Measurements from ENCODE around the gene ROBO1. TPM values are rescaled to one million over a fixed set of nuclear protein-coding genes. Genes with fewer than 3 reads are reported as not detected.
"Not testable (repeated sequence)": the region's sequence is repeated elsewhere in the genome, so short reads cannot be mapped to it uniquely, and the experiment has no call there.

Gene ROBO1
- total RNA-seq, 6 experiments from 2014 or later, result 1.1 to 7.2 (median 4.3) TPM

- intact Hi-C loops (cut with DNase I), result no loop called here
- no peaks in the 10 kb centered on the region for H3K4me1 ChIP-seq
- TF ChIP-seq CTCF (IDR thresholded peaks at IDR 0.05) (no peak), POLR2A (IDR thresholded peaks at IDR 0.05) (no peak)
- H3K27me3 ChIP-seq, result no peaks in the 10 kb centered on the region
- H3K36me3 ChIP-seq, result no peaks in the 10 kb centered on the region
- no peak overlapping the region for H3K4me3 ChIP-seq
- H3K9me3 ChIP-seq, result no peaks in the 10 kb centered on the region
- WGBS (ENCODE audit: insufficient coverage, low coverage, low lambda C conversion rate, missing lambda C conversion rate), result 63% methylated on average over 1 of the region's 1 CpG
- no peak for ATAC-seq
- DNase-seq, result no peak
- H3K27ac ChIP-seq, result no peak overlapping the region
These were observed 1037.9 kb downstream of the ROBO1 start for GRCh38 chr3:78729946-78730345.

DNA sequence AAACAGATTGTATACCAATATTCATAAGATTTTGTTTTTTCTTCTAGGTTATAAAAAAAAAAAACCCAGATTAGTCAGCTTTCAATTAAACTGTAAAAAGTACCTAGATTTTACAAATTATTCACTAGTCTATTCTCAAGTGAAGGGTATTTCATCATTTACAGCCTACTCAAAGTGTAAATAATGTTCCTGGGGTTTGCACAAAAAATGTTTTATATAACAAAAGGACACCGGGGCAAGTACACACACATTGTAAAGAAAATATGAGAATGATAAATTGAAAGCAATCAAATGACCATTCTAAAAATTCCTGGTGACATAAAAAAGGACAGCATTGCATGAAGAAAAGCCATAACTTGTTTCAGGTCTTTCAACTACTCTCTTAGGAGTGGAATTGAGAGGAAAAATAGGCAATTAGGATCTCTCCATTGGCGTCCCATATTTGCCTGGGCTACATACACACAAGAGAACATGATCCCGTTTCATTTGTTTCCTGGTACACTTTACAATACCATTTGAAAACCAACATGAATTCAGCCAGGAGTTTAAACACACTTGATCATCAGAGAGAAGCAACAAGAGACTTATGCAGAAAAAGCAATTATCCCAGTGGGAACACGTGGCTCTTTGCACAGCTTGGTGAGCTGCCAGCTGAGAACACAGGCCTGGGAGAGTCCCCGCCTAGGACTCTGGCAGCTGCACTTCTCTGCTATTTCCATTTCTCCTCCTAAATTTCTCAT lies 1039.2 kb downstream of the ROBO1 start:
- H3K36me3 ChIP-seq, result no peaks in the 10 kb centered on the region
- no peaks in the 10 kb centered on the region for H3K27me3 ChIP-seq
- H3K4me1 ChIP-seq, result no peaks in the 10 kb centered on the region
- no peak overlapping the region for H3K27ac ChIP-seq
- no peak for TF ChIP-seq POLR2A (IDR thresholded peaks at IDR 0.05)
- no peak overlapping the region for H3K4me3 ChIP-seq
- no peaks in the 10 kb centered on the region for H3K9me3 ChIP-seq
- DNase-seq (peak in 1 of 3 donors; percentile 40), ATAC-seq (peak; percentile 28 to 76 (median 58))
- intact Hi-C loops (cut with DNase I), result no loop called here
- 26% methylated on average over 5 of the region's 5 CpGs for WGBS (ENCODE audit: insufficient coverage, low coverage, low lambda C conversion rate, missing lambda C conversion rate)

GRCh38 chr3:78726545-78726944 lies 1041.3 kb downstream of the ROBO1 start:
- TF ChIP-seq POLR2A (IDR thresholded peaks at IDR 0.05), result no peak
- TF ChIP-seq CTCF (IDR thresholded peaks at IDR 0.05), result no peak
- DNase-seq (no peak), ATAC-seq (no peak)
- no peaks in the 10 kb centered on the region for H3K9me3 ChIP-seq
- WGBS (ENCODE audit: insufficient coverage, low coverage, low lambda C conversion rate, missing lambda C conversion rate), result 79% methylated on average over 3 of the region's 3 CpGs
- H3K4me3 ChIP-seq, result no peak overlapping the region
- no peaks in the 10 kb centered on the region for H3K4me1 ChIP-seq
- intact Hi-C loops (cut with DNase I), result no loop called here
- H3K27ac ChIP-seq, result no peak overlapping the region
- H3K36me3 ChIP-seq, result no peaks in the 10 kb centered on the region
- no peaks in the 10 kb centered on the region for H3K27me3 ChIP-seq

- no peaks in the 10 kb centered on the region for H3K9me3 ChIP-seq
- H3K27ac ChIP-seq, result no peak overlapping the region
- no peak for ATAC-seq
- DNase-seq, result no peak
- no peak overlapping the region for H3K4me3 ChIP-seq
- no peaks in the 10 kb centered on the region for H3K36me3 ChIP-seq
- WGBS (ENCODE audit: insufficient coverage, low coverage, low lambda C conversion rate, missing lambda C conversion rate), result 86% methylated on average over 2 of the region's 2 CpGs
- intact Hi-C loops (cut with DNase I), result no loop called here
- no peaks in the 10 kb centered on the region for H3K4me1 ChIP-seq
- no peaks in the 10 kb centered on the region for H3K27me3 ChIP-seq
- TF ChIP-seq CTCF (IDR thresholded peaks at IDR 0.05) (no peak), POLR2A (IDR thresholded peaks at IDR 0.05) (no peak)
These were observed 1042.0 kb downstream of the ROBO1 start for GRCh38 chr3:78725703-78726246.

- no peak overlapping the region for H3K27ac ChIP-seq
- H3K27me3 ChIP-seq, result no peaks in the 10 kb centered on the region
- DNase-seq (no peak), ATAC-seq (no peak)
- H3K9me3 ChIP-seq, result no peaks in the 10 kb centered on the region
- H3K36me3 ChIP-seq, result no peaks in the 10 kb centered on the region
- no peak for TF ChIP-seq POLR2A (IDR thresholded peaks at IDR 0.05)
- TF ChIP-seq CTCF (IDR thresholded peaks at IDR 0.05), result no peak
- 57% methylated on average over 4 of the region's 4 CpGs for WGBS (ENCODE audit: insufficient coverage, low coverage, low lambda C conversion rate, missing lambda C conversion rate)
- intact Hi-C loops (cut with DNase I), result no loop called here
- no peak overlapping the region for H3K4me3 ChIP-seq
- H3K4me1 ChIP-seq, result no peaks in the 10 kb centered on the region
These were observed 1042.9 kb downstream of the ROBO1 start for GRCh38 chr3:78724859-78725258.

DNA sequence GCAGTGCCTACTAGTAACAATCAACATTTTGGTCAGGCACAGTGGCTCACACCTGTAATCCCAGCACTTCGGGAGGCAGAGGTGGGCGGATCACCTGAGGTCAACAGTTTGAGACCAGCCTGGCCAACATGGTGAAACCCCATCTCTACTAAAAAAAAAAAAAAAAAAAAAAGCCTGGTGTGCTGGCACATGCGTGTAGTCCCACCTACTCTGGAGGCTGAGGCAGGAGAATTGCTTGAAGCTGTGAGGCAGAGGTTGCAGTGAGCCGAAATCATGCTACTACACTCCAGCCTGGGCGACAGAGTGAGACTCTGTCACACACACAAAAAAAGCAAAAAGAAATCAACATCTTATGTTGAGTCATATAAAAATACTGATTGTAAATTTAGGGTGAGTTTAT lies 1043.4 kb downstream of the ROBO1 start:
- intact Hi-C loops (cut with DNase I), result not testable (repeated sequence)

More for the DNA sequence above, 1043.4 kb downstream of the ROBO1 start:
- not testable (repeated sequence) for DNase-seq, ATAC-seq, H3K27me3 ChIP-seq, H3K4me1 ChIP-seq, H3K36me3 ChIP-seq, H3K9me3 ChIP-seq, H3K27ac ChIP-seq, H3K4me3 ChIP-seq
- 78% methylated on average over 5 of the region's 5 CpGs for WGBS (ENCODE audit: insufficient coverage, low coverage, low lambda C conversion rate, missing lambda C conversion rate)

Data from right lobe of liver (tissue), 6 donors.